Hepatocyte (in vitro differentiated cells): ENCODE data around the gene SYT7. TPM values are rescaled to one million over a fixed set of nuclear protein-coding genes. Genes with fewer than 3 reads are reported as not detected.

Source experiments
- DNase-seq: peaks from one replicate; pipeline ENCODE4 v3.0.0-alpha.2; 2016; ENCODE audit warnings: low spot score
- H2AFZ ChIP-seq: fragments of 200-600 bp; sonication (generic); 2 replicates; pipeline ENCODE4 v1.6.0; 2016; ENCODE audit warnings: antibody characterized with exemption, mild to moderate bottlenecking
- H3K27ac ChIP-seq: fragments of 200-600 bp; sonication (generic); 2 replicates; pipeline ENCODE4 v1.5.1; 2016; ENCODE audit warnings: mild to moderate bottlenecking
- H3K27me3 ChIP-seq: fragments of 200-600 bp; sonication (generic); 2 replicates; pipeline ENCODE4 v1.6.1; 2016
- H3K36me3 ChIP-seq: fragments of 200-600 bp; sonication (generic); replicated peaks from 2 replicates; pipeline ENCODE4 v1.5.1; 2016; ENCODE audit warnings: low read depth; ENCODE audit not compliant: insufficient read depth
- H3K4me1 ChIP-seq: fragments of 200-600 bp; sonication (generic); 2 replicates; pipeline ENCODE4 v1.5.1; 2016; ENCODE audit warnings: mild to moderate bottlenecking, moderate library complexity; ENCODE audit not compliant: insufficient read depth
- H3K4me2 ChIP-seq: fragments of 200-600 bp; sonication (generic); 2 replicates; pipeline ENCODE4 v1.6.0; 2016
- H3K4me3 ChIP-seq: fragments of 200-600 bp; sonication (generic); 2 replicates; pipeline ENCODE4 v1.5.1; 2016; ENCODE audit warnings: mild to moderate bottlenecking
- H3K79me2 ChIP-seq: fragments of 200-600 bp; sonication (generic); 2 replicates; pipeline ENCODE4 v1.6.0; 2017; ENCODE audit warnings: mild to moderate bottlenecking
- H3K9me2 ChIP-seq: fragments of 200-600 bp; sonication (generic); replicated peaks from 2 replicates; pipeline ENCODE4 v1.6.0; 2017; ENCODE audit warnings: mild to moderate bottlenecking; ENCODE audit not compliant: insufficient read depth
- H3K9me3 ChIP-seq: fragments of 200-600 bp; sonication (generic); 2 replicates; pipeline ENCODE4 v1.5.1; 2016; ENCODE audit warnings: low read depth, mild to moderate bottlenecking
- H4K20me1 ChIP-seq: fragments of 200-600 bp; sonication (generic); 2 replicates; pipeline ENCODE4 v1.6.0; 2016; ENCODE audit warnings: mild to moderate bottlenecking; ENCODE audit not compliant: insufficient read depth, poor library complexity, severe bottlenecking
- CTCF ChIP-seq: fragments of 200-600 bp; sonication (generic); IDR thresholded peaks from 2 replicates; pipeline ENCODE4 v1.5.1; 2016; ENCODE audit warnings: antibody characterized with exemption, mild to moderate bottlenecking; ENCODE audit not compliant: poor library complexity
- EZH2 ChIP-seq: fragments of 200-600 bp; sonication (generic); IDR thresholded peaks from 2 replicates; pipeline ENCODE4 v1.6.1; 2016; ENCODE audit warnings: antibody characterized with exemption, mild to moderate bottlenecking, borderline replicate concordance
- EZH2phosphoT487 ChIP-seq: fragments of 200-600 bp; sonication (generic); IDR thresholded peaks from one replicate; pipeline ENCODE4 v1.6.1; 2018; ENCODE audit warnings: antibody characterized with exemption, mild to moderate bottlenecking, low read depth, moderate library complexity; ENCODE audit not compliant: unreplicated experiment, severe bottlenecking
- WGBS: methylation state at CpG from one replicate; pipeline ENCODE4 v1.1.6; 2016; ENCODE audit warnings: low lambda C conversion rate; ENCODE audit errors: missing lambda C conversion rate; 5-methylcytosine and 5-hydroxymethylcytosine counted together
- polyA plus RNA-seq: library from polyadenylated mRNA; unstranded; fragments of >200 nt; fragmentation: Nextera tagmentation; extraction: Ambion mirVana; gene quantifications from 2 replicates; pipeline ENCODE4 v1.2.1, GENCODE V29; 2016
- total RNA-seq: library from RNA; depleted of rRNA; stranded (reverse); fragments of >200 nt; gene quantifications from 2 replicates; pipeline ENCODE4 v1.2.3, GENCODE V29; 2014

The SYT7 gene
- total and polyA plus RNA-seq, 2 experiments from 2014 or later: 11.3 to 15.5 TPM

- Histone ChIP-seq H3K36me3 (no peaks in the 10 kb centered on the region), H3K27me3 (peaks cover 3% of the 10 kb centered on the region), H3K4me1 (peaks cover 23% of the 10 kb centered on the region), H3K9me3 (no peaks in the 10 kb centered on the region), H3K9me2 (no peaks in the 10 kb centered on the region), H3K4me2 (no peak overlapping the region), H3K79me2 (no peaks in the 10 kb centered on the region), H3K27ac (no peak overlapping the region), H4K20me1 (no peaks in the 10 kb centered on the region), H3K4me3 (no peak overlapping the region), H2AFZ (no peak overlapping the region)
- DNase-seq: no peak
- no peak for TF ChIP-seq EZH2
- no peak for TF ChIP-seq EZH2phosphoT487
- no peak for TF ChIP-seq CTCF
- WGBS: 57% methylated on average over 3 of the region's 3 CpGs
Observed at GRCh38 chr11:61585115-61585514, 4.2 kb upstream of the SYT7 start.

- no peaks in the 10 kb centered on the region for H3K9me3 ChIP-seq
- peak overlapping the region; percentile 77 for H3K4me2 ChIP-seq
- no peak overlapping the region for H3K27ac ChIP-seq
- H3K79me2 ChIP-seq: no peaks in the 10 kb centered on the region
- no peak overlapping the region for H3K4me3 ChIP-seq
- TF ChIP-seq EZH2 (no peak), EZH2phosphoT487 (no peak), CTCF (no peak)
- WGBS: 69% methylated on average over 2 of the region's 2 CpGs
- no peaks in the 10 kb centered on the region for H3K36me3 ChIP-seq
- no peak overlapping the region for H2AFZ ChIP-seq
- H3K9me2 ChIP-seq: no peaks in the 10 kb centered on the region
- peaks cover 18% of the 10 kb centered on the region for H3K27me3 ChIP-seq
- H3K4me1 ChIP-seq: peaks cover 9% of the 10 kb centered on the region
- H4K20me1 ChIP-seq: no peaks in the 10 kb centered on the region
- DNase-seq: no peak
Observed at GRCh38 chr11:61581931-61582330, 1.1 kb upstream of the SYT7 start.

- Histone ChIP-seq H3K27ac (no peak overlapping the region), H3K4me3 (peak overlapping the region; percentile 23), H3K4me2 (peak overlapping the region; percentile 93), H3K27me3 (peaks cover 18% of the 10 kb centered on the region), H3K9me2 (no peaks in the 10 kb centered on the region), H3K36me3 (no peaks in the 10 kb centered on the region), H3K9me3 (no peaks in the 10 kb centered on the region), H3K4me1 (peaks cover 8% of the 10 kb centered on the region), H3K79me2 (no peaks in the 10 kb centered on the region), H2AFZ (no peak overlapping the region), H4K20me1 (no peaks in the 10 kb centered on the region)
- 6% methylated on average over 38 of the region's 60 CpGs for WGBS
- TF ChIP-seq CTCF (peak; percentile 21), EZH2 (peak; percentile 49), EZH2phosphoT487 (no peak)
- DNase-seq: peak; percentile 74
Observed at GRCh38 chr11:61580271-61580888, 496 bp downstream of the SYT7 start.
